ENCODE data around the gene DOCK9. TPM values are rescaled to one million over a fixed set of nuclear protein-coding genes. Genes with fewer than 3 reads are reported as not detected.

Gene DOCK9
- total RNA-seq, 1 experiment from 2014 or later: 31.7 TPM

GRCh38 chr13:98984983-98985382, 7.1 kb upstream of the DOCK9 start:
- no TSS peak for BruUV-seq (replicated peaks)
- TF ChIP-seq EZH2phosphoT487 (IDR thresholded peaks at IDR 0.05; ENCODE audit: borderline replicate concordance, low read length) (no peak), CTCF (conservative IDR thresholded peaks at IDR 0.05; ENCODE audit: low read depth, low read length) (no peak), EZH2 (IDR thresholded peaks at IDR 0.05; ENCODE audit: low read length, unreplicated experiment) (no peak)
- Histone ChIP-seq H3K4me2 (ENCODE audit: low read length) (no peak overlapping the region), H4K20me1 (ENCODE audit: low read length) (no peaks in the 10 kb centered on the region), H3K9ac (ENCODE audit: low read length) (no peak overlapping the region), H3K27ac (ENCODE audit: low read length) (no peak overlapping the region), H3K27me3 (ENCODE audit: low read length) (no peaks in the 10 kb centered on the region), H3K9me3 (ENCODE audit: low read length) (no peaks in the 10 kb centered on the region), H3K36me3 (ENCODE audit: low read depth, low read length) (no peaks in the 10 kb centered on the region), H3K79me2 (ENCODE audit: low read length) (0 out of 2 replicates have a peak, but pooled peaks cover 4% of the 10 kb centered on the region), H3K4me1 (ENCODE audit: insufficient read depth, low read length) (peaks cover 12% of the 10 kb centered on the region), H3K4me3 (ENCODE audit: low read length) (no peak overlapping the region), H3F3A (ENCODE audit: low read length, unreplicated experiment) (no peaks in the 10 kb centered on the region), H2AFZ (ENCODE audit: low read length) (no peak overlapping the region), H3K9me2 (replicated peaks; ENCODE audit: low read length) (no peaks in the 10 kb centered on the region)
- no peak for ATAC-seq
- CTCF ChIA-PET: no interaction called here
- DNase-seq: no peak
- intact Hi-C loops (cut with micrococcal nuclease): loop anchor here (2.0 kb wide), 1 partner anchor 40 kb away; no protein-coding TSS in a partner anchor
- POLR2A ChIA-PET (ENCODE audit: unreplicated experiment): no interaction called here

GRCh38 chr13:98984118-98984517, 6.3 kb upstream of the DOCK9 start:
- no peaks in the 10 kb centered on the region for H3K27me3 ChIP-seq (ENCODE audit: low read length)
- H3K4me2 ChIP-seq (ENCODE audit: low read length): peak overlapping the region; percentile 52
- TF ChIP-seq EZH2phosphoT487 (IDR thresholded peaks at IDR 0.05; ENCODE audit: borderline replicate concordance, low read length): no peak
- TF ChIP-seq CTCF (conservative IDR thresholded peaks at IDR 0.05; ENCODE audit: low read depth, low read length): no peak
- TF ChIP-seq EZH2 (IDR thresholded peaks at IDR 0.05; ENCODE audit: low read length, unreplicated experiment): no peak
- no peaks in the 10 kb centered on the region for H3K36me3 ChIP-seq (ENCODE audit: low read depth, low read length)
- no peaks in the 10 kb centered on the region for H4K20me1 ChIP-seq (ENCODE audit: low read length)
- no peaks in the 10 kb centered on the region for H3K9me2 ChIP-seq (replicated peaks; ENCODE audit: low read length)
- no peak overlapping the region for H3K4me3 ChIP-seq (ENCODE audit: low read length)
- H3F3A ChIP-seq (ENCODE audit: low read length, unreplicated experiment): no peaks in the 10 kb centered on the region
- H3K27ac ChIP-seq (ENCODE audit: low read length): peak overlapping the region; percentile 62
- 0 out of 2 replicates have a peak, but pooled peaks cover 4% of the 10 kb centered on the region for H3K79me2 ChIP-seq (ENCODE audit: low read length)
- no peak overlapping the region for H2AFZ ChIP-seq (ENCODE audit: low read length)
- ChIA-PET POLR2A (ENCODE audit: unreplicated experiment) (no interaction called here), CTCF (interaction anchor here (0.6 kb wide), 1 partner anchor 40 kb away, joined by 3 read pairs; no protein-coding TSS in a partner anchor)
- no peak overlapping the region for H3K9ac ChIP-seq (ENCODE audit: low read length)
- H3K4me1 ChIP-seq (ENCODE audit: insufficient read depth, low read length): peaks cover 12% of the 10 kb centered on the region
- no peaks in the 10 kb centered on the region for H3K9me3 ChIP-seq (ENCODE audit: low read length)
- intact Hi-C loops (cut with micrococcal nuclease): loop anchor here (2.0 kb wide), 1 partner anchor 41 kb away; no protein-coding TSS in a partner anchor
- no TSS peak for BruUV-seq (replicated peaks)
- ATAC-seq: peak; percentile 95
- peak; percentile 73 for DNase-seq

- ChIA-PET POLR2A (ENCODE audit: unreplicated experiment) (no interaction called here), CTCF (no interaction called here)
- DNase-seq: no peak
- 0 out of 2 replicates have a peak, but pooled peaks cover 4% of the 10 kb centered on the region for H3K79me2 ChIP-seq (ENCODE audit: low read length)
- H3K9me2 ChIP-seq (replicated peaks; ENCODE audit: low read length): no peaks in the 10 kb centered on the region
- intact Hi-C loops (cut with micrococcal nuclease): no loop called here
- H3F3A ChIP-seq (ENCODE audit: low read length, unreplicated experiment): no peaks in the 10 kb centered on the region
- H3K36me3 ChIP-seq (ENCODE audit: low read depth, low read length): no peaks in the 10 kb centered on the region
- BruUV-seq (replicated peaks): no TSS peak
- H3K27me3 ChIP-seq (ENCODE audit: low read length): no peaks in the 10 kb centered on the region
- H3K27ac ChIP-seq (ENCODE audit: low read length): no peak overlapping the region
- ATAC-seq: no peak
- H3K9ac ChIP-seq (ENCODE audit: low read length): no peak overlapping the region
- H3K9me3 ChIP-seq (ENCODE audit: low read length): no peaks in the 10 kb centered on the region
- H3K4me3 ChIP-seq (ENCODE audit: low read length): no peak overlapping the region
- no peak overlapping the region for H3K4me2 ChIP-seq (ENCODE audit: low read length)
- H3K4me1 ChIP-seq (ENCODE audit: insufficient read depth, low read length): peaks cover 19% of the 10 kb centered on the region
- H2AFZ ChIP-seq (ENCODE audit: low read length): no peak overlapping the region
- TF ChIP-seq EZH2 (IDR thresholded peaks at IDR 0.05; ENCODE audit: low read length, unreplicated experiment) (no peak), EZH2phosphoT487 (IDR thresholded peaks at IDR 0.05; ENCODE audit: borderline replicate concordance, low read length) (no peak), CTCF (conservative IDR thresholded peaks at IDR 0.05; ENCODE audit: low read depth, low read length) (no peak)
- H4K20me1 ChIP-seq (ENCODE audit: low read length): no peaks in the 10 kb centered on the region
These were observed 5.3 kb upstream of the DOCK9 start for GRCh38 chr13:98983182-98983581.
